Neuronal stem cell (in vitro differentiated cells): ENCODE data around the gene C4orf50.

ENCODE experiments used
- DNase-seq: peaks from one replicate; pipeline ENCODE4 v3.0.0-alpha.2; 2013; ENCODE audit warnings: low spot score
- H2AFZ ChIP-seq: one replicate; pipeline ENCODE4 v1.6.1; 2013; ENCODE audit warnings: mild to moderate bottlenecking, low read length, inconsistent platforms
- H2AK5ac ChIP-seq: 2 replicates; pipeline ENCODE4 v1.6.1; 2013; ENCODE audit warnings: low read depth, mild to moderate bottlenecking, inconsistent platforms, low read length, moderate library complexity, mixed read lengths
- H2BK120ac ChIP-seq: 2 replicates; pipeline ENCODE4 v1.6.1; 2013; ENCODE audit warnings: low read depth, mild to moderate bottlenecking, inconsistent platforms, low read length, moderate library complexity, mixed read lengths
- H2BK12ac ChIP-seq: one replicate; pipeline ENCODE4 v1.6.1; 2013; ENCODE audit warnings: low read length, inconsistent platforms
- H2BK15ac ChIP-seq: 2 replicates; pipeline ENCODE4 v1.6.1; 2013; ENCODE audit warnings: mild to moderate bottlenecking, low read length, inconsistent platforms, mixed read lengths
- H2BK5ac ChIP-seq: one replicate; pipeline ENCODE4 v1.6.1; 2013; ENCODE audit warnings: inconsistent platforms, mild to moderate bottlenecking, low read length, moderate library complexity
- H3K14ac ChIP-seq: one replicate; pipeline ENCODE4 v1.6.1; 2013; ENCODE audit warnings: low read length, inconsistent platforms
- H3K18ac ChIP-seq: 2 replicates; pipeline ENCODE4 v1.6.1; 2013; ENCODE audit warnings: low read length, inconsistent platforms
- H3K23ac ChIP-seq: 2 replicates; pipeline ENCODE4 v1.6.1; 2013; ENCODE audit warnings: low read depth, mild to moderate bottlenecking, mixed read lengths, low read length, inconsistent platforms; ENCODE audit not compliant: poor library complexity
- H3K27ac ChIP-seq: replicated peaks from 3 replicates; pipeline ENCODE4 v1.5.1; 2013; ENCODE audit warnings: low read length, inconsistent platforms
- H3K27me3 ChIP-seq, 3 experiments: 2 replicates each; pipeline ENCODE4 v1.6.1; 2013; ENCODE audit warnings: low read length in 3 of 3, mild to moderate bottlenecking in 2 of 3, inconsistent platforms in 1 of 3, low read depth in 1 of 3, mixed read lengths in 1 of 3, moderate library complexity in 1 of 3; ENCODE audit not compliant: control insufficient read depth in 3 of 3, insufficient read depth in 3 of 3
- H3K36me3 ChIP-seq, 2 donors: replicated peaks in 1 of 2; 2 replicates each; pipeline ENCODE4 v1.6.1; 2013; ENCODE audit warnings: low read length in 2 of 2; ENCODE audit not compliant: control insufficient read depth in 2 of 2, insufficient read depth in 2 of 2
- H3K4ac ChIP-seq: 2 replicates; pipeline ENCODE4 v1.6.1; 2013; ENCODE audit warnings: inconsistent platforms, mild to moderate bottlenecking, low read length, moderate library complexity
- H3K4me1 ChIP-seq, 2 donors: 1 replicate in 1 of 2; 2 replicates in 1 of 2; pipeline ENCODE4 v1.6.1; 2013; ENCODE audit warnings: low read length in 2 of 2, low read depth in 1 of 2; ENCODE audit not compliant: control insufficient read depth in 2 of 2, insufficient read depth in 1 of 2
- H3K4me2 ChIP-seq: one replicate; pipeline ENCODE4 v1.6.1; 2013; ENCODE audit warnings: mild to moderate bottlenecking, low read length, inconsistent platforms; ENCODE audit not compliant: insufficient read depth, poor library complexity, severe bottlenecking
- H3K4me3 ChIP-seq, 2 donors: 2 replicates each; pipeline ENCODE4 v1.5.1; 2013; ENCODE audit warnings: low read length in 2 of 2, mild to moderate bottlenecking in 2 of 2, inconsistent platforms in 1 of 2, moderate library complexity in 1 of 2
- H3K79me1 ChIP-seq: one replicate; pipeline ENCODE4 v1.6.1; 2013; ENCODE audit warnings: low read depth, mild to moderate bottlenecking, inconsistent platforms, low read length, moderate library complexity
- H3K9ac ChIP-seq: one replicate; pipeline ENCODE4 v1.6.1; 2013; ENCODE audit warnings: mild to moderate bottlenecking, low read depth, low read length, inconsistent platforms; ENCODE audit not compliant: poor library complexity
- H3K9me3 ChIP-seq, 2 donors: replicated peaks in 1 of 2; 2 replicates each; pipeline versions ENCODE3 to v1.6.1; 2013; ENCODE audit warnings: low read length in 2 of 2, mild to moderate bottlenecking in 2 of 2, inconsistent platforms in 1 of 2, low read depth in 1 of 2, mixed read lengths in 1 of 2, moderate library complexity in 1 of 2; ENCODE audit not compliant: control insufficient read depth in 2 of 2, insufficient read depth in 1 of 2
- H4K8ac ChIP-seq: one replicate; pipeline ENCODE4 v1.6.1; 2013; ENCODE audit warnings: low read depth, mild to moderate bottlenecking, inconsistent platforms, low read length, moderate library complexity
- H4K91ac ChIP-seq: one replicate; pipeline ENCODE4 v1.6.1; 2013; ENCODE audit warnings: low read length, low read depth, mild to moderate bottlenecking, inconsistent platforms; ENCODE audit not compliant: poor library complexity
- WGBS, 2 donors: extraction: QIAGEN DNeasy Blood & Tissue Kit; methylation state at CpG; one replicate each; pipeline ENCODE4 v1.1.7; 2013; ENCODE audit warnings: missing lambda C conversion rate in 2 of 2, mixed read lengths in 1 of 2; ENCODE audit not compliant: insufficient read length in 2 of 2, insufficient replicate concordance in 1 of 2; ENCODE audit errors: extremely low coverage in 2 of 2; 5-methylcytosine and 5-hydroxymethylcytosine counted together

Gene C4orf50

GRCh38 chr4:5989236-5990225, 28.7 kb downstream of the C4orf50 start:
- peaks cover 0 to 11% (median 0%) of the 10 kb centered on the region in 3 experiments for H3K27me3 ChIP-seq
- no peak overlapping the region for H3K14ac ChIP-seq
- no peak overlapping the region for H2AFZ ChIP-seq
- H3K23ac ChIP-seq, result no peak overlapping the region
- no peak for DNase-seq
- no peak overlapping the region for H2BK15ac ChIP-seq
- H2BK5ac ChIP-seq, result no peak overlapping the region
- no peak overlapping the region for H3K4ac ChIP-seq
- no peak overlapping the region for H3K9ac ChIP-seq
- H4K91ac ChIP-seq, result no peak overlapping the region
- H3K4me3 ChIP-seq, result no peak overlapping the region
- H3K4me1 ChIP-seq, result peaks cover 0 to 1% of the 10 kb centered on the region in 2 donors
- H2BK12ac ChIP-seq, result no peak overlapping the region
- no peak overlapping the region for H3K27ac ChIP-seq
- no peaks in the 10 kb centered on the region for H3K79me1 ChIP-seq
- H4K8ac ChIP-seq, result no peak overlapping the region
- H2AK5ac ChIP-seq, result peak overlapping the region; percentile 13
- H3K18ac ChIP-seq, result peak overlapping the region; percentile 51
- no peaks in the 10 kb centered on the region for H3K36me3 ChIP-seq
- WGBS, 2 donors, result no CpG with 5 or more reads among the region's 18 CpGs
- no peak overlapping the region for H2BK120ac ChIP-seq
- H3K4me2 ChIP-seq, result no peak overlapping the region
- no peaks in the 10 kb centered on the region for H3K9me3 ChIP-seq

GRCh38 chr4:5988086-5988845, 30.0 kb downstream of the C4orf50 start:
- Histone ChIP-seq H3K4me3 (no peak overlapping the region), H3K18ac (no peak overlapping the region), H2BK12ac (no peak overlapping the region), H3K4ac (no peak overlapping the region), H3K4me2 (no peak overlapping the region), H3K23ac (no peak overlapping the region), H3K4me1 (peaks cover 0 to 1% of the 10 kb centered on the region in 2 donors), H3K9me3 (peaks cover 0 to 2% of the 10 kb centered on the region in 2 donors), H4K91ac (no peak overlapping the region), H3K14ac (no peak overlapping the region), H3K79me1 (no peaks in the 10 kb centered on the region), H2BK15ac (no peak overlapping the region), H3K27me3 (peaks cover 0 to 7% (median 0%) of the 10 kb centered on the region in 3 experiments), H2BK5ac (no peak overlapping the region), H3K9ac (no peak overlapping the region), H3K36me3 (no peaks in the 10 kb centered on the region), H3K27ac (no peak overlapping the region), H2BK120ac (no peak overlapping the region), H2AK5ac (no peak overlapping the region), H4K8ac (no peak overlapping the region), H2AFZ (no peak overlapping the region)
- no peak for DNase-seq
- no CpG with 5 or more reads among the region's 14 CpGs for WGBS, 2 donors

GRCh38 chr4:5984843-5985242, 33.4 kb downstream of the C4orf50 start:
- Histone ChIP-seq H2BK5ac (no peak overlapping the region), H3K4me2 (no peak overlapping the region), H2BK120ac (no peak overlapping the region), H4K8ac (no peak overlapping the region), H3K79me1 (no peaks in the 10 kb centered on the region), H3K18ac (no peak overlapping the region), H4K91ac (no peak overlapping the region), H2AFZ (no peak overlapping the region), H3K27me3 (peaks cover 0 to 4% (median 0%) of the 10 kb centered on the region in 3 experiments), H2BK15ac (no peak overlapping the region), H3K4me1 (no peaks in the 10 kb centered on the region), H3K9me3 (peaks cover 0 to 2% of the 10 kb centered on the region in 2 donors), H3K27ac (no peak overlapping the region), H2BK12ac (no peak overlapping the region), H3K9ac (no peak overlapping the region), H2AK5ac (no peak overlapping the region), H3K14ac (no peak overlapping the region), H3K4me3 (no peak overlapping the region), H3K23ac (no peak overlapping the region), H3K4ac (no peak overlapping the region), H3K36me3 (no peaks in the 10 kb centered on the region)
- no peak for DNase-seq
